GM23338 (cell line): ENCODE results near the gene NTN1. TPM values are rescaled to one million over a fixed set of nuclear protein-coding genes. Genes with fewer than 3 reads are reported as not detected.

ENCODE experiments used
- ATAC-seq: fragments of 200-7000 bp; cut with Tn5 transposase; 3 replicates; pipeline ENCODE4 v1.9.1; 2020
- DNase-seq: peaks from one replicate; pipeline ENCODE4 v3.0.0-alpha.2; 2015; ENCODE audit warnings: low spot score
- H2AFZ ChIP-seq: fragments of 200-600 bp; sonication (generic); 2 replicates; pipeline ENCODE4 v1.8.0; 2016; ENCODE audit warnings: antibody characterized with exemption, mild to moderate bottlenecking, moderate library complexity
- H3F3A ChIP-seq: fragments of 200-600 bp; sonication (generic); replicated peaks from 2 replicates; pipeline ENCODE4 v1.8.0; 2017; ENCODE audit warnings: antibody characterized with exemption, mixed run types, low read depth
- H3K27ac ChIP-seq: fragments of 200-600 bp; sonication (generic); 2 replicates; pipeline ENCODE4 v1.6.1; 2016; ENCODE audit warnings: low read depth
- H3K27me3 ChIP-seq: fragments of 200-600 bp; sonication (generic); 2 replicates; pipeline ENCODE4 v1.8.0; 2016; ENCODE audit warnings: mild to moderate bottlenecking, mixed run types, moderate library complexity; ENCODE audit not compliant: insufficient read depth
- H3K36me3 ChIP-seq: fragments of 200-600 bp; sonication (generic); 2 replicates; pipeline ENCODE4 v1.8.0; 2016; ENCODE audit warnings: mild to moderate bottlenecking; ENCODE audit not compliant: insufficient read depth
- H3K4me1 ChIP-seq: fragments of 200-600 bp; sonication (generic); 2 replicates; pipeline ENCODE4 v1.8.0; 2016; ENCODE audit warnings: mild to moderate bottlenecking, moderate library complexity; ENCODE audit not compliant: insufficient read depth
- H3K4me2 ChIP-seq: fragments of 200-600 bp; sonication (generic); 2 replicates; pipeline ENCODE4 v1.7.1; 2017; ENCODE audit warnings: mixed run types
- H3K4me3 ChIP-seq: fragments of 200-600 bp; sonication (generic); 2 replicates; pipeline ENCODE4 v1.6.1; 2016; ENCODE audit warnings: mixed run types
- H3K79me2 ChIP-seq: fragments of 200-600 bp; sonication (generic); replicated peaks from 2 replicates; pipeline ENCODE4 v1.8.0; 2017; ENCODE audit warnings: mild to moderate bottlenecking; ENCODE audit not compliant: insufficient read depth
- H3K9me2 ChIP-seq: fragments of 200-600 bp; sonication (generic); 2 replicates; pipeline ENCODE4 v1.8.0; 2017; ENCODE audit not compliant: insufficient read depth
- H4K20me1 ChIP-seq: fragments of 200-600 bp; sonication (generic); replicated peaks from 2 replicates; pipeline ENCODE4 v1.8.0; 2017; ENCODE audit warnings: mild to moderate bottlenecking; ENCODE audit not compliant: insufficient read depth
- H3K27ac Mint-ChIP-seq: 2 replicates; pipeline ENCODE4 v1.8.0; 2020; ENCODE audit warnings: inconsistent platforms, mild to moderate bottlenecking, moderate library complexity, mixed read lengths
- H3K27me3 Mint-ChIP-seq: 3 replicates; pipeline ENCODE4 v1.8.0; 2022; ENCODE audit warnings: low read depth, mild to moderate bottlenecking, moderate library complexity, mixed read lengths, inconsistent platforms; ENCODE audit not compliant: insufficient read depth, poor library complexity
- H3K36me3 Mint-ChIP-seq: 3 replicates; pipeline ENCODE4 v1.8.0; 2021; ENCODE audit warnings: low read depth, mild to moderate bottlenecking, inconsistent platforms, moderate library complexity, mixed read lengths
- H3K4me1 Mint-ChIP-seq: 3 replicates; pipeline ENCODE4 v1.8.0; 2020; ENCODE audit warnings: mild to moderate bottlenecking, inconsistent platforms, mixed read lengths
- H3K4me3 Mint-ChIP-seq: 3 replicates; pipeline ENCODE4 v1.8.0; 2021; ENCODE audit warnings: moderate library complexity, mild to moderate bottlenecking, inconsistent platforms, mixed read lengths
- H3K9me3 Mint-ChIP-seq: 3 replicates; pipeline ENCODE4 v1.8.0; 2020; ENCODE audit warnings: moderate library complexity, mild to moderate bottlenecking, inconsistent platforms, mixed read lengths
- CREB1 ChIP-seq: fragments of 250-450 bp; sonication (Bioruptor Pico); IDR thresholded peaks from 2 replicates; pipeline ENCODE4 v1.5.0; 2020; ENCODE audit warnings: low read depth, mild to moderate bottlenecking, moderate library complexity
- EZH2 ChIP-seq: fragments of 200-600 bp; sonication (generic); IDR thresholded peaks from one replicate; pipeline ENCODE4 v1.8.0; 2017; ENCODE audit warnings: antibody characterized with exemption, mild to moderate bottlenecking, low read depth; ENCODE audit not compliant: unreplicated experiment
- EZH2phosphoT487 ChIP-seq: fragments of 200-600 bp; sonication (generic); IDR thresholded peaks from one replicate; pipeline ENCODE4 v1.8.1; 2018; ENCODE audit warnings: antibody characterized with exemption; ENCODE audit not compliant: unreplicated experiment
- JUNB ChIP-seq: IDR thresholded peaks from one replicate; pipeline ENCODE4 v1.6.1; 2016; ENCODE audit warnings: antibody characterized with exemption; ENCODE audit not compliant: unreplicated experiment
- NANOG ChIP-seq: IDR thresholded peaks from 2 replicates; pipeline ENCODE4 v1.6.1; 2016; ENCODE audit warnings: antibody characterized with exemption, borderline replicate concordance
- POLR2AphosphoS5 ChIP-seq: IDR thresholded peaks from 2 replicates; pipeline ENCODE4 v1.6.1; 2016; ENCODE audit warnings: antibody characterized with exemption, low read depth
- STAT1 ChIP-seq: IDR thresholded peaks from one replicate; pipeline ENCODE4 v1.6.1; 2016; ENCODE audit warnings: antibody characterized with exemption; ENCODE audit not compliant: unreplicated experiment
- ZNF114 ChIP-seq: fragments of 250-450 bp; sonication (Bioruptor Pico); IDR thresholded peaks from 2 replicates; pipeline ENCODE4 v1.5.0; 2020; ENCODE audit warnings: mild to moderate bottlenecking, moderate library complexity
- ZNF331 ChIP-seq: fragments of 250-450 bp; sonication (Bioruptor Pico); IDR thresholded peaks from 2 replicates; pipeline ENCODE4 v1.5.0; 2020; ENCODE audit warnings: low read depth, mild to moderate bottlenecking, moderate library complexity
- polyA plus RNA-seq: library from polyadenylated mRNA; unstranded; fragments of >200 nt; fragmentation: Nextera tagmentation; extraction: Ambion mirVana; gene quantifications from 2 replicates; pipeline ENCODE4 v1.2.1, GENCODE V29; 2016
- total RNA-seq: library from RNA; depleted of rRNA; stranded (reverse); fragments of >200 nt; shearing (Covaris generic); gene quantifications from 2 replicates; pipeline ENCODE4 v1.2.3, GENCODE V29; 2014
- TF ChIP-seq, protein P1 (sequence below): IDR thresholded peaks from one replicate; pipeline ENCODE4 v1.6.1; 2018; ENCODE audit warnings: antibody characterized with exemption; ENCODE audit not compliant: unreplicated experiment
- TF ChIP-seq, protein P2 (sequence below): IDR thresholded peaks from 2 replicates; pipeline ENCODE4 v1.6.1; 2016; ENCODE audit warnings: antibody characterized with exemption
- TF ChIP-seq, protein P3 (sequence below), 2 experiments: fragments of 200-600 bp in 1 of 2; sonication (generic) in 1 of 2; conservative IDR thresholded peaks; 2 replicates each; pipeline versions ENCODE4 v1.5.1 to v1.6.1; 2016 to 2017; ENCODE audit warnings: antibody characterized with exemption in 2 of 2, low read depth in 2 of 2, mild to moderate bottlenecking in 2 of 2, moderate library complexity in 1 of 2
- TF ChIP-seq, protein P4 (sequence below): fragments of 250-450 bp; sonication (Bioruptor Pico); IDR thresholded peaks from 2 replicates; pipeline ENCODE4 v1.5.0; 2020; ENCODE audit warnings: mild to moderate bottlenecking, moderate library complexity

NTN1 gene
- total and polyA plus RNA-seq, 2 experiments from 2014 or later = 0.57 to 2.6 TPM

DNA sequence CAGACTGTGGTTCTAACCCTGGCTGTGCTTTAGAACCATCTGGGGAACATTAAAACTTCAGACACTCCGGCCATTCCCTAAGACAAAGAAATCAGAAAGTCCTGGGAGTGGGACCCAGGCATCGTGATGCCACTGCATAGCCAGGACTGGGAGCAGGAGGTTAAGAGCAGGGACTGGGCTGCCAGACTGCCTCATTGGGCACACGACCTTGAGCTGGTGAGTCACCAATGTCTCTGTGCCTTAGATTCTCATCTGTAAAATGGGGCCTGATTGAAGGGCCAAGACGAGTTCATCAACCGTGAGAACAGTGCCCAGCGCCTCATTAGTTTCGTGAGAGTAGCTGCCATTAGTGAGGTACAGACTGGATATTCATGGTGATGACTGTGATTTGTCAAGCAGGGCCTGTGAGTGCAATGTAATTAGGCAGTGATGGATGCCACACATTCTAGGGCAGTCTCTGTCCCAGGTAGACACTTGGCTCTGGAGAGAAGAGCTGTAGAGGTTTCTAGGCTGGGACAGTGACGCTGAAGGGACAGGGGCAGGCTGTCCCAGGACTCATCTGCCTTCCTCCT lies 196.8 kb downstream of the NTN1 start:
- H3K9me2 ChIP-seq = no peaks in the 10 kb centered on the region
- H2AFZ ChIP-seq = no peak overlapping the region
- no peaks in the 10 kb centered on the region for H3F3A ChIP-seq
- peaks cover 18% of the 10 kb centered on the region; the same call in 2 of the 3 replicates for H3K9me3 Mint-ChIP-seq
- H3K4me1 Mint-ChIP-seq = peaks cover 19% of the 10 kb centered on the region
- H4K20me1 ChIP-seq = no peaks in the 10 kb centered on the region
- H3K4me3 ChIP-seq = no peak overlapping the region
- H3K27me3 ChIP-seq = no peaks in the 10 kb centered on the region
- no peak overlapping the region for H3K4me2 ChIP-seq
- H3K27ac ChIP-seq = no peak overlapping the region
- no peak overlapping the region for H3K27ac Mint-ChIP-seq
- H3K4me1 ChIP-seq = no peaks in the 10 kb centered on the region; the same call in 1 of the 2 replicates
- H3K36me3 ChIP-seq = 0 out of 2 replicates have a peak, but pooled peaks cover 6% of the 10 kb centered on the region
- H3K27me3 Mint-ChIP-seq = peaks cover 11% of the 10 kb centered on the region
- ATAC-seq = no peak
- TF ChIP-seq, protein P1, sequence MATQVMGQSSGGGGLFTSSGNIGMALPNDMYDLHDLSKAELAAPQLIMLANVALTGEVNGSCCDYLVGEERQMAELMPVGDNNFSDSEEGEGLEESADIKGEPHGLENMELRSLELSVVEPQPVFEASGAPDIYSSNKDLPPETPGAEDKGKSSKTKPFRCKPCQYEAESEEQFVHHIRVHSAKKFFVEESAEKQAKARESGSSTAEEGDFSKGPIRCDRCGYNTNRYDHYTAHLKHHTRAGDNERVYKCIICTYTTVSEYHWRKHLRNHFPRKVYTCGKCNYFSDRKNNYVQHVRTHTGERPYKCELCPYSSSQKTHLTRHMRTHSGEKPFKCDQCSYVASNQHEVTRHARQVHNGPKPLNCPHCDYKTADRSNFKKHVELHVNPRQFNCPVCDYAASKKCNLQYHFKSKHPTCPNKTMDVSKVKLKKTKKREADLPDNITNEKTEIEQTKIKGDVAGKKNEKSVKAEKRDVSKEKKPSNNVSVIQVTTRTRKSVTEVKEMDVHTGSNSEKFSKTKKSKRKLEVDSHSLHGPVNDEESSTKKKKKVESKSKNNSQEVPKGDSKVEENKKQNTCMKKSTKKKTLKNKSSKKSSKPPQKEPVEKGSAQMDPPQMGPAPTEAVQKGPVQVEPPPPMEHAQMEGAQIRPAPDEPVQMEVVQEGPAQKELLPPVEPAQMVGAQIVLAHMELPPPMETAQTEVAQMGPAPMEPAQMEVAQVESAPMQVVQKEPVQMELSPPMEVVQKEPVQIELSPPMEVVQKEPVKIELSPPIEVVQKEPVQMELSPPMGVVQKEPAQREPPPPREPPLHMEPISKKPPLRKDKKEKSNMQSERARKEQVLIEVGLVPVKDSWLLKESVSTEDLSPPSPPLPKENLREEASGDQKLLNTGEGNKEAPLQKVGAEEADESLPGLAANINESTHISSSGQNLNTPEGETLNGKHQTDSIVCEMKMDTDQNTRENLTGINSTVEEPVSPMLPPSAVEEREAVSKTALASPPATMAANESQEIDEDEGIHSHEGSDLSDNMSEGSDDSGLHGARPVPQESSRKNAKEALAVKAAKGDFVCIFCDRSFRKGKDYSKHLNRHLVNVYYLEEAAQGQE = no peak
- TF ChIP-seq JUNB (no peak), ZNF331 (CRISPR knock-in tag) (no peak), EZH2 (no peak), STAT1 (no peak), EZH2phosphoT487 (no peak), NANOG (no peak), POLR2AphosphoS5 (no peak), ZNF114 (CRISPR knock-in tag) (no peak), CREB1 (CRISPR knock-in tag) (no peak)
- TF ChIP-seq, protein P2, sequence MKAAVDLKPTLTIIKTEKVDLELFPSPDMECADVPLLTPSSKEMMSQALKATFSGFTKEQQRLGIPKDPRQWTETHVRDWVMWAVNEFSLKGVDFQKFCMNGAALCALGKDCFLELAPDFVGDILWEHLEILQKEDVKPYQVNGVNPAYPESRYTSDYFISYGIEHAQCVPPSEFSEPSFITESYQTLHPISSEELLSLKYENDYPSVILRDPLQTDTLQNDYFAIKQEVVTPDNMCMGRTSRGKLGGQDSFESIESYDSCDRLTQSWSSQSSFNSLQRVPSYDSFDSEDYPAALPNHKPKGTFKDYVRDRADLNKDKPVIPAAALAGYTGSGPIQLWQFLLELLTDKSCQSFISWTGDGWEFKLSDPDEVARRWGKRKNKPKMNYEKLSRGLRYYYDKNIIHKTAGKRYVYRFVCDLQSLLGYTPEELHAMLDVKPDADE = no peak
- TF ChIP-seq, protein P3, sequence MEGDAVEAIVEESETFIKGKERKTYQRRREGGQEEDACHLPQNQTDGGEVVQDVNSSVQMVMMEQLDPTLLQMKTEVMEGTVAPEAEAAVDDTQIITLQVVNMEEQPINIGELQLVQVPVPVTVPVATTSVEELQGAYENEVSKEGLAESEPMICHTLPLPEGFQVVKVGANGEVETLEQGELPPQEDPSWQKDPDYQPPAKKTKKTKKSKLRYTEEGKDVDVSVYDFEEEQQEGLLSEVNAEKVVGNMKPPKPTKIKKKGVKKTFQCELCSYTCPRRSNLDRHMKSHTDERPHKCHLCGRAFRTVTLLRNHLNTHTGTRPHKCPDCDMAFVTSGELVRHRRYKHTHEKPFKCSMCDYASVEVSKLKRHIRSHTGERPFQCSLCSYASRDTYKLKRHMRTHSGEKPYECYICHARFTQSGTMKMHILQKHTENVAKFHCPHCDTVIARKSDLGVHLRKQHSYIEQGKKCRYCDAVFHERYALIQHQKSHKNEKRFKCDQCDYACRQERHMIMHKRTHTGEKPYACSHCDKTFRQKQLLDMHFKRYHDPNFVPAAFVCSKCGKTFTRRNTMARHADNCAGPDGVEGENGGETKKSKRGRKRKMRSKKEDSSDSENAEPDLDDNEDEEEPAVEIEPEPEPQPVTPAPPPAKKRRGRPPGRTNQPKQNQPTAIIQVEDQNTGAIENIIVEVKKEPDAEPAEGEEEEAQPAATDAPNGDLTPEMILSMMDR (conservative IDR thresholded peaks at IDR 0.05; ENCODE audit: low read depth in 2 of 2) = no peak
- TF ChIP-seq, protein P4, sequence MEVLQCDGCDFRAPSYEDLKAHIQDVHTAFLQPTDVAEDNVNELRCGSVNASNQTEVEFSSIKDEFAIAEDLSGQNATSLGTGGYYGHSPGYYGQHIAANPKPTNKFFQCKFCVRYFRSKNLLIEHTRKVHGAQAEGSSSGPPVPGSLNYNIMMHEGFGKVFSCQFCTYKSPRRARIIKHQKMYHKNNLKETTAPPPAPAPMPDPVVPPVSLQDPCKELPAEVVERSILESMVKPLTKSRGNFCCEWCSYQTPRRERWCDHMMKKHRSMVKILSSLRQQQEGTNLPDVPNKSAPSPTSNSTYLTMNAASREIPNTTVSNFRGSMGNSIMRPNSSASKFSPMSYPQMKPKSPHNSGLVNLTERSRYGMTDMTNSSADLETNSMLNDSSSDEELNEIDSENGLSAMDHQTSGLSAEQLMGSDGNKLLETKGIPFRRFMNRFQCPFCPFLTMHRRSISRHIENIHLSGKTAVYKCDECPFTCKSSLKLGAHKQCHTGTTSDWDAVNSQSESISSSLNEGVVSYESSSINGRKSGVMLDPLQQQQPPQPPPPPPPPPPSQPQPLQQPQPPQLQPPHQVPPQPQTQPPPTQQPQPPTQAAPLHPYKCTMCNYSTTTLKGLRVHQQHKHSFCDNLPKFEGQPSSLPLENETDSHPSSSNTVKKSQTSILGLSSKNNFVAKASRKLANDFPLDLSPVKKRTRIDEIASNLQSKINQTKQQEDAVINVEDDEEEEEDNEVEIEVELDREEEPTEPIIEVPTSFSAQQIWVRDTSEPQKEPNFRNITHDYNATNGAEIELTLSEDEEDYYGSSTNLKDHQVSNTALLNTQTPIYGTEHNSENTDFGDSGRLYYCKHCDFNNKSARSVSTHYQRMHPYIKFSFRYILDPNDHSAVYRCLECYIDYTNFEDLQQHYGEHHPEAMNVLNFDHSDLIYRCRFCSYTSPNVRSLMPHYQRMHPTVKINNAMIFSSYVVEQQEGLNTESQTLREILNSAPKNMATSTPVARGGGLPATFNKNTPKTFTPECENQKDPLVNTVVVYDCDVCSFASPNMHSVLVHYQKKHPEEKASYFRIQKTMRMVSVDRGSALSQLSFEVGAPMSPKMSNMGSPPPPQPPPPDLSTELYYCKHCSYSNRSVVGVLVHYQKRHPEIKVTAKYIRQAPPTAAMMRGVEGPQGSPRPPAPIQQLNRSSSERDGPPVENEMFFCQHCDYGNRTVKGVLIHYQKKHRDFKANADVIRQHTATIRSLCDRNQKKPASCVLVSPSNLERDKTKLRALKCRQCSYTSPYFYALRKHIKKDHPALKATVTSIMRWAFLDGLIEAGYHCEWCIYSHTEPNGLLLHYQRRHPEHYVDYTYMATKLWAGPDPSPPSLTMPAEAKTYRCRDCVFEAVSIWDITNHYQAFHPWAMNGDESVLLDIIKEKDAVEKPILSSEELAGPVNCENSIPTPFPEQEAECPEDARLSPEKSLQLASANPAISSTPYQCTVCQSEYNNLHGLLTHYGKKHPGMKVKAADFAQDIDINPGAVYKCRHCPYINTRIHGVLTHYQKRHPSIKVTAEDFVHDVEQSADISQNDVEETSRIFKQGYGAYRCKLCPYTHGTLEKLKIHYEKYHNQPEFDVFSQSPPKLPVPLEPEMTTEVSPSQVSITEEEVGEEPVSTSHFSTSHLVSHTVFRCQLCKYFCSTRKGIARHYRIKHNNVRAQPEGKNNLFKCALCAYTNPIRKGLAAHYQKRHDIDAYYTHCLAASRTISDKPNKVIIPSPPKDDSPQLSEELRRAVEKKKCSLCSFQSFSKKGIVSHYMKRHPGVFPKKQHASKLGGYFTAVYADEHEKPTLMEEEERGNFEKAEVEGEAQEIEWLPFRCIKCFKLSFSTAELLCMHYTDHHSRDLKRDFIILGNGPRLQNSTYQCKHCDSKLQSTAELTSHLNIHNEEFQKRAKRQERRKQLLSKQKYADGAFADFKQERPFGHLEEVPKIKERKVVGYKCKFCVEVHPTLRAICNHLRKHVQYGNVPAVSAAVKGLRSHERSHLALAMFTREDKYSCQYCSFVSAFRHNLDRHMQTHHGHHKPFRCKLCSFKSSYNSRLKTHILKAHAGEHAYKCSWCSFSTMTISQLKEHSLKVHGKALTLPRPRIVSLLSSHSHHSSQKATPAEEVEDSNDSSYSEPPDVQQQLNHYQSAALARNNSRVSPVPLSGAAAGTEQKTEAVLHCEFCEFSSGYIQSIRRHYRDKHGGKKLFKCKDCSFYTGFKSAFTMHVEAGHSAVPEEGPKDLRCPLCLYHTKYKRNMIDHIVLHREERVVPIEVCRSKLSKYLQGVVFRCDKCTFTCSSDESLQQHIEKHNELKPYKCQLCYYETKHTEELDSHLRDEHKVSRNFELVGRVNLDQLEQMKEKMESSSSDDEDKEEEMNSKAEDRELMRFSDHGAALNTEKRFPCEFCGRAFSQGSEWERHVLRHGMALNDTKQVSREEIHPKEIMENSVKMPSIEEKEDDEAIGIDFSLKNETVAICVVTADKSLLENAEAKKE (CRISPR knock-in tag) = no peak
- peaks cover 8% of the 10 kb centered on the region for H3K36me3 Mint-ChIP-seq
- no peaks in the 10 kb centered on the region for H3K79me2 ChIP-seq
- H3K4me3 Mint-ChIP-seq = no peak overlapping the region
- DNase-seq = no peak
